BJ (cell line): ENCODE data around the gene TSC22D2. TPM values are rescaled to one million over a fixed set of nuclear protein-coding genes. Genes with fewer than 3 reads are reported as not detected.

Experiments
- CTCF ChIA-PET: fragments of 350-600 bp; formaldehyde crosslinking; extraction: SDS; loops from one replicate; lab custom pipeline; 2021; ENCODE audit warnings: antibody characterized with exemption, inconsistent platforms; lab: Yijun Ruan, JAX
- POLR2A ChIA-PET: fragments of 300-600 bp; sonication (Branson Sonifier 250); formaldehyde crosslinking; extraction: SDS; loops from one replicate; lab custom pipeline; 2021; ENCODE audit warnings: antibody characterized with exemption; lab: Charles Lee
- DNase-seq: peaks from one replicate; pipeline ENCODE4 v3.0.0-alpha.2; 2011; ENCODE audit warnings: low read depth
- H3K27me3 ChIP-seq: 2 replicates; pipeline ENCODE4 v1.6.0; 2011; ENCODE audit warnings: low read length; ENCODE audit not compliant: control insufficient read depth, insufficient read depth
- H3K36me3 ChIP-seq: 2 replicates; pipeline ENCODE4 v1.5.1; 2011; ENCODE audit warnings: low read length; ENCODE audit not compliant: control insufficient read depth, insufficient read depth
- H3K4me3 ChIP-seq: 2 replicates; pipeline ENCODE4 v1.5.1; 2011; ENCODE audit warnings: low read depth, mild to moderate bottlenecking, control low read depth, low read length
- CTCF ChIP-seq: IDR thresholded peaks from 2 replicates; pipeline ENCODE4 v1.5.1; 2011; ENCODE audit warnings: low read depth, mild to moderate bottlenecking, control low read depth, inconsistent platforms, low read length, moderate library complexity; ENCODE audit not compliant: insufficient read depth
- polyA plus RNA-seq: library from polyadenylated mRNA; depleted of rRNA; stranded (reverse); fragments of >200 nt; gene quantifications from 2 replicates; pipeline ENCODE4 v1.2.3, GENCODE V29; 2011

The TSC22D2 gene
- polyA plus RNA-seq, 1 experiment: 8.4 TPM

- ChIA-PET CTCF (no interaction called here), POLR2A (interaction anchor here (0.6 kb wide), 1 partner anchor 92 kb away, joined by 3 read pairs; the partner anchor contains the start of gene SERP1)
- Histone ChIP-seq H3K27me3 (no peaks in the 10 kb centered on the region), H3K36me3 (0 out of 2 replicates have a peak, but pooled peaks cover 2% of the 10 kb centered on the region), H3K4me3 (no peak overlapping the region)
- TF ChIP-seq CTCF: no peak
- no peak for DNase-seq
Measured at GRCh38 chr3:150454622-150455021, 46.5 kb downstream of the TSC22D2 start.

GRCh38 chr3:150455341-150455740 lies 47.2 kb downstream of the TSC22D2 start:
- ChIA-PET CTCF (no interaction called here), POLR2A (interaction anchor here (0.6 kb wide), 1 partner anchor 91 kb away, joined by 3 read pairs; the partner anchor contains the start of gene SERP1)
- DNase-seq: no peak
- TF ChIP-seq CTCF: no peak
- H3K4me3 ChIP-seq: no peak overlapping the region
- H3K36me3 ChIP-seq: 0 out of 2 replicates have a peak, but pooled peaks cover 2% of the 10 kb centered on the region
- no peaks in the 10 kb centered on the region for H3K27me3 ChIP-seq

GRCh38 chr3:150458001-150458400 lies 49.9 kb downstream of the TSC22D2 start:
- Histone ChIP-seq H3K36me3 (0 out of 2 replicates have a peak, but pooled peaks cover 2% of the 10 kb centered on the region), H3K27me3 (no peaks in the 10 kb centered on the region), H3K4me3 (no peak overlapping the region)
- POLR2A ChIA-PET: interaction anchor here (0.6 to 0.7 kb wide), 2 partner anchors 12 to 186 kb away, joined by 3 read pairs; no protein-coding TSS in a partner anchor
- TF ChIP-seq CTCF: no peak
- no peak for DNase-seq
- CTCF ChIA-PET: no interaction called here

- Histone ChIP-seq H3K36me3 (0 out of 2 replicates have a peak, but pooled peaks cover 2% of the 10 kb centered on the region), H3K27me3 (no peaks in the 10 kb centered on the region), H3K4me3 (no peak overlapping the region)
- no peak for TF ChIP-seq CTCF
- ChIA-PET CTCF (interaction anchor here (0.6 kb wide), 1 partner anchor 137 kb away, joined by 3 read pairs; no protein-coding TSS in a partner anchor), POLR2A (no interaction called here)
- DNase-seq: no peak
Measured at GRCh38 chr3:150460484-150460883, 52.4 kb downstream of the TSC22D2 start.

- no peak for TF ChIP-seq CTCF
- ChIA-PET CTCF (interaction anchor here (0.6 to 0.8 kb wide), 2 partner anchors 8 to 136 kb away, joined by 3 read pairs; no protein-coding TSS in a partner anchor), POLR2A (no interaction called here)
- DNase-seq: no peak
- H3K36me3 ChIP-seq: 0 out of 2 replicates have a peak, but pooled peaks cover 2% of the 10 kb centered on the region
- H3K27me3 ChIP-seq: no peaks in the 10 kb centered on the region
- no peak overlapping the region for H3K4me3 ChIP-seq
Measured at GRCh38 chr3:150461399-150461798, 53.3 kb downstream of the TSC22D2 start.
